DMS153 treated with DMSO at 0.1 percent for 48 hours (cell line): Measurements from ENCODE around the gene COX8A.

Experiments
- DNase-seq: peaks from one replicate; lab custom pipeline; 2025; ENCODE audit not compliant: unreplicated experiment; lab: John Stamatoyannopoulos, UW

COX8A gene

DNA sequence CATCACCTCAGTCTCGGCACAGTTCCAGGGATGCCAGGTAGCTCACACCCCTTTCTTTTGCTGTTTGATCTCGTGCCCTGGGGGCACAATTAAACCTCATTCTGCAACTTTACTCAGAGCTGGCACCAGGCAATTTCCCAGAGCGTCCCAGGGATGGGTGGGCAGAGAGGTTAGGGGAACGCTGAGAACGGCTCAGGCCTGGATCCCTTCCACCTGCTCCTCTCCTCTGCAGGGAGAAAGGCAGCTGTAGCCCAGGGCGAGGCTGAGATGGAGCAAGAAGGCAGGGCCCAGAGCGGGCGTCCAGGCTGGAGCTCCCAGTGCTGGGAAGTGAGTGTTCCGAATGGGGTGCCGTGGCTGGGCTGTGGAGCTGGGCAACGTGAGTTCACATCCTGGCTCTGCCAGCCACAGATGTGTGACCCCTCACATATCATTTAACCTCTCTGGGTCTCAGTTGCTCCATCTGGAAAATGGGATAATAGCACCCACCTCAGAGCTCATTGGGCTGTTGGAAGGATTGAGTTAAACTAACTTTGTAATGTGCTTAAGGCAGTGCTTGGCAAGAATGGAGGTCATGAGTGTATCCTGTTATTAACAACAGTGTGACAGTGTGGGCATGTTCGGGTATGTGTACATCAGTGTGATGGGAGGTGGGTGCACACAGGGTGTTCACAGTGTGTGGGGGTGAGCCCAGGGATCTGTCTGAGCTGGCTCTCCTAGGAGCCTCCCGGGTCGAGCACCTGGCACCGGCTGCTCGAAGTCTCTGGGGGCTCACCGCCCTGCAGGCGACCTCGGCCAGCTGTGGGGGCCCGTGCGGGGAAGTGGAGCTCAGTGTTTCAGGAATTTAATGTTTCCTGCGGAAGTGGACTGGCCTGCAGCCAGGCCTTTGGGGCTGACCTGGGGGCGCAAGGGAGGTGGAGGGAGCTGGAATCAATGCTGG, 27.3 kb downstream of the COX8A start:
- no peak for DNase-seq

DNA sequence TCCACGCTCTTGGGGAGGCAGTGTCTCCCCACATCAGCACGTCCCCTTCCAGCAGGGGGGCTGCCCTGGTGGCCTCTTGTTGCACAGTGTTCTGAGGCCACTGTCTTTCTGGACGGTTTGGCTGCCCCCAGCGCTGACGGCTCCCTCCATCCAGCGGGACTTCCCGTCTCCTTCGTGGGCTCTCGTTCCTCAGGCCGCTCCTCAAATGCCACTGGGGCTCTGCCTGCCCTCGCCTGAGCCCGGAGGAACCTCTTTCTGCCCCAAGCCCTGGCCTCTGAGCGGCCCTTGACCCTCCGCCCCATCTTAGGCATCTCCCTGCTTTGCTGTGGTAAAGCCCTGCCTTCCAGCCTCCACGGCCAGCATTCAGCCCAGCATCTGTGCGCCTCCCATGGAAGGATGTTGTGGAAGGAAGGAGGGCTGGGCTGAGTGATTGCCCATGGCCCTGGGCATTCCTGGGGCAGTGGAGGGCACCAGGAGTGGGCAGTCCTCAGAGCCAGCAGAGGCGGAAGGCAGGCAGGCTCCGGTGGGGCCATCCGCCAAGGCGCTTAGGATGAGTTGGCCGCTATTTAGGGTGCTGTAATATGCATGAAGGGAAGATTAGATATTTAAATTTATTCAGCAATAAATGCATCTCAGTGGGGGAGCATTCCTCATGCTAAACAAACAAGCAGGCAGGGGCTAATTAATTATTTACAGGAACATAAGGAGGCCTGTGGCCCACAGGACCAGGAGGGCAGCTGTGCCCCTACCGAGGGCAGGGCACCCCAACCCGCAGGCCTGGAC, 29.6 kb downstream of the COX8A start:
- DNase-seq, result no peak

DNA sequence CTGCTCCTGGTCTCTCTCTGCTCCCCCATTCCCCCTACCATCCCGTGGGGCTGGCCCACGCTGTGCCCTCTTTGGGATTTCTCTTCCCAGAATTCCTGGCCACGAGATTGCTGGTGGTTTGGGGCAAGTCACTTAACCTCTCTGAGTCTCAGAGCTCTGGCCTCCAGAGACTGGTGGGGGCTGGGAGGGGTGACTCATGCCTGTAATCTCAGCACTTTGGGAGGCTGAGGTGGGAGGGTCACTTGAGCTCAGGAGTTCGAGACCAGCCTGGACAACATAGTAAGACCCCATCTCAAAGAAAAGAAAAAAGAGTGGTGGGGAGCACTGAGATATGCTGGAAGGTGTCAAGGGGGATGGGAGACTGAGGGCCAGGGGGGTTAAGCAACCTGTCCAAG, 30.2 kb downstream of the COX8A start:
- DNase-seq, result no peak

DNA sequence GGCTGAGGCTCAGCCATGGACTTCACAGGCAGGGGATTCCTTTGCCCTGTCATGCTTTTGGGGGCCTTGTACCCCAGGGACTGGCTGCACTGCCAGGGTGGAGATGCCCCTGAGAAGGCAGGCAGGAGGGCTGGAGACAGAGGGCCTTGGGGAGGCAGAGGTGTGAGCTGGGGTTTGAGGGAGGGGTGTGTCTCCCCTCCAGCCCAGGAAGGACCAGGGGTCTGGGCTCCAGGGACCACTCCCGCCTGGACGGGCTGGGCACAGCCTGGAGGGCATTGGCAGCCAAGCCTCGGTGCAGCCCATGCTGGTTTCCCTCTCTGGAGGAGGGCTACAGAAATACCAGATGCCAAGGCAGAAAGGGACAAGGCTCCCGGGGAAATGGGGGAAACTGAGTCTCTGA, 31.3 kb downstream of the COX8A start:
- DNase-seq, result no peak

DNA sequence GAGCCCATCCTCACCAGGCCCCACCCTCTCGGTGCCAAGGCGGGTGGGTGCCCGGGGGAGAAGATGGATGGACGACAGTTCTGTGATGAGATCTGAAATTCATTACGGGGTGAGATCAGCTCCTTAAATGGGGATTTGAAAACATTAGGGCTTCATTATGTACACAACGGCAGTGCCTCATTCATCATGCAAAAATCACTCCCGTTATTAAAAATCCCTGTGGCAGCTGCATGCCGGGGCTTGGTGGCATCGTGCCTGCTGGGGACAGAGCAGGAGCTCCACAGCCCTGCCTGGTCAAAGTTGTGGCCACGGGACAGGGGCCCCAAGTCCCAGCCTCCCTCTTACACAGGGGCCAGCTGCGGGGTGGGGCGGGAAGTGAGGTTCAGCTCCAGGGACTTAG, 32.0 kb downstream of the COX8A start:
- no peak for DNase-seq

DNA sequence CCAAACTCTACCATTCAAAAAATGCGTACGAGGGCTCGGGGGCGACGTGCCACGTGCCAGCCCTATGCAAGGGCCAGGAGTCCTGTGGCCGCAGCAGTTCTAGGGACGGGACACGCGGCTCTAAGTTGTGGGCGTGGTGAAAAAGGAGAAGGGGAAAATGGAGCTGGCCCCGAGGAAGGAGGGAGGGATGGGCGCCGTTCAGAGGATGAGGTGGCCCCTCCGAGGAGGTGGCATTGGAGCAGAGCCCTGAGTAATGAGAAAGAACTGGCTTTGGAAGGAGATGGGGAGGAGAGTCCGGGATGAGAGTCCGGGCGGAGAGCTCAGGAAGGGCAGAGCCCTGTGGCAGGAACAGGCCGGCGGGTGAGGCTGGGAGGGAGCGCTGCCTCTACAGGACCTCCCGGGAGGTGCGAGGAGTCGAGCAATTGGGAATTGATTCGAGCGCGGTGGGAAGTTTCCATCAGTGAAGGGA, 32.8 kb downstream of the COX8A start:
- DNase-seq, result no peak

DNA sequence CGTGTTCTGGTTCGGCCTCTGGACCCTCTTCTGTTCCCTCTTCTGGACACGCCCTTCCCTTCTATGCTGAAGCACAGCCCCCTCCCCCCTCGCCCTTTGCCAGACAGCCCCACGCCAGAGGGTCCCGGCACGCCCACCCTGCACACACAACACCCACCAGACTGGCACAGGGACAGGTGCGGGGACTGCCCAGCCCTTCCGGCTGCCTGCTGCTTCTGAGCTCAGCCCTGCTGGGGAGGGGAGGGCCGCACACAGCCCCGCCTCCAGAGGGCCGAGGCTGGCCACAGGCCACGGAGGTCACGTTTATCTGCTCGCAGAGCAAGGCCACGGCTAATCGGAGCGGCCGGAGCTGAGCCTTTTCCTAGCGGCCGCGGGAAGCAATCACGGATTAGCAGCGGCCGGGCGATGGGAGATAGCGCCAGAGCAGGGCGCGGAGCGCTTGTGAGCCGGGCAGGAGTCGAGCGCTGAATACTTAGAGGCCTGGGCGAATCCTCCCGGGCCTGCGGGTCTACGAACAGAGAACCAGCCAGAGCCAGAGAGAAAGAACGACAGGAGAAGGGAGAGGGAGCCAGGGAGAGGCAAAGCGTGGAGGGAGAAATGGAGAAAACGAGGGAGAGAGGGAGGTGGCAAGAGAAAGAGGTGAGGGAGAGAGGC, 33.3 kb downstream of the COX8A start:
- no peak for DNase-seq

DNA sequence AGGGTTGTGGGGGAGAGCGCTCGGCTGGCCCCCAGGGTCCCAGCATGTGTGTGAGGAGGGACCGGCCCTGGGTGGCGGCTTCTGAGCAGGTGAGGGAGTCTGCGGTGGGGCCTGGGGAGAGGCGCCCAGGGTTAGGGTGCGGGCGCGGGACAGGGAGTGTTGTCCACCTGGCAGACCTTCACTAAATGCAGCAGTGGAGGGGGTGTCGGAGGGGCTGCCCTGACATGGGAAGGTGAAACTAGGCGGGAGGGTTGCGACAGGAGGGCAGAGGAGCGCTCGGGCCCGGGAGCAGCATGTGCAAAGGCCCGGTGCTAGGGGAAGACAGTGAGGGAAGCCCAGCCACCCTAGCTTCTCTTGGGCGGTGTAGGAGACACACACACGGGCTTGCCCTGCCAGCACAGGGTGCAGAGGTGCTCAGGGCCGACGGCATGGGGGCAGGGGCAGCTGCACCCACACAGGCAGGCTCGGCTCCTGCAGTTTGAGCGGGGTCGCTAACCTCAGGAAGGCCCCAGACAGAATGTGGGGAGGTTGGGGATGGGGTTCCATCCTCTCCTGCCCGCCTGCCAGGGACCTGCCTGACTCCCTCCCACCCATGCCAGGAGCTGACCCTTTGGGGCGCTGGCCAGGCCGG, 34.0 kb downstream of the COX8A start:
- DNase-seq, result no peak

DNA sequence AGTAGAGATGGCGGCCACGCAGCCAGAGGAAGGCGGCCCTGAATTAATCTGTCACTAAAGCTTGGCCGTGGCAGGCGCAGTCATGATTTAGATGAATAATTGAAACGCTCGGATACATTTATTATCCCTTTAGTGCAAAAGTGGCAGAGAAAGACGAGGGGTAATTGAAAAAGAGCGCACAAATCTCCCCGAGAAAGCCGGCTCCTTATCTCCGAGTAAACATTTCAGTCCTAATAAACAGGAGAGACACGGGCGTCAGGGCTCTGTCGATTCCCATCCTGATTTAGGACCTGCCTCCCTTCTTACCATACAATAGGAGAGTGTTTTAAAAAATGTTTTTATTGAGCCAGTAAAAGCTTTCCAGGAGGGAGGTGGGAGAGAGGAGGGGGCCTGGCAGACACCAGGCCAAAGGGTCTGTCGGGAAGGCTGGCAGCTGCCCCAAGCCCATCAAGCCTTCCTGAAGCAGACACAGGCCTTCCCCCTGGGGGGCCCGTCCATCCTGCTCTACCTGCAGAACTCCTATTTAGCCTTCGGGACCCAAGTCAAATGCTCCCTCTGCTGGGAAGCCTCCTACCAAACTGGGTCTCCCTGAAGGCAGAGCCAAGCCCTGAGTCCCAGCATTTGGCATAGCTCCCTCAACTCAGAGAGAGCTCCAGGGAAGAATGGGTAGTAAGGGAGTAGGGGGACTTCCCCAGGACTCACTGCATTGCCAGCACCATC, 34.7 kb downstream of the COX8A start:
- DNase-seq, result no peak

DNA sequence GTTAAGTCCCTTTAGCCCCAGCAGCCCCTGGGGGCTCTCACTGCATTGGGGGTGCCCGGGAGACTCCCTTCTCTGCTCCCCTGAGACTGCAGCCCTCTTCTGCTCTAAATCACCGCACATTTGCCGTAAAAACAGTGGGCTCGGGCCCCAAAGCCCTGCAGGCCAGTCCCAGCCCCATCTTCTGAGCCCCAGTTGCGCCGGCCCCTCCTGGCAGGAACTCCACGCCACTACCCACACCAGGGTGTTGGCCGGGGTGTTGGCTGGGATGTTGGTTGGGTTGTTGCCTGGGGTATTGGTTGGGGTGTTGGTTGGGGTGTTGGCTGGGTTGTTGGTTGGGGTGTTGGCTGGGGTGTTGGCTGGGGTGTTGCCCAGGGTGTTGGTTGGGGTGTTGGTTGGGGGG, 35.3 kb downstream of the COX8A start:
- no peak for DNase-seq

DNA sequence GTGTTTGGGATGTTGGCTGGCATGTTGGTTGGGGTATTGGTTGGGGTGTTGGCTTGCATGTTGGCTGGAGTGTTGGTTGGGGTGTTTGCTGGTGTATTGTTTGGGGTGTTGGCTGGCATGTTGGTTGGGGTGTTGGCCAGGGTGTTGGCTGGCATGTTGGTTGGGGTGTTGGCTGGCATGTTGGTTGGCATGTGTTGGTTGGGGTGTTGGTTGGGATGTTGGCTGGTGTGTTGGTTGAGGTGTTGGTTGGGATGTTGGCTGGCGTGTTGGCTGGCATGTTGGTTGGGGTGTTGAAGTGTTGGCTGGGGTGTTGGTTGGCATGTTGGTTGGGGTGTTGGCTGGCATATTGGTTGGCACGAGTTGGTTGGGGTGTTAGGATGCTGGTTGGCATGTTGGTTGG, 36.4 kb downstream of the COX8A start:
- DNase-seq, result no peak

DNA sequence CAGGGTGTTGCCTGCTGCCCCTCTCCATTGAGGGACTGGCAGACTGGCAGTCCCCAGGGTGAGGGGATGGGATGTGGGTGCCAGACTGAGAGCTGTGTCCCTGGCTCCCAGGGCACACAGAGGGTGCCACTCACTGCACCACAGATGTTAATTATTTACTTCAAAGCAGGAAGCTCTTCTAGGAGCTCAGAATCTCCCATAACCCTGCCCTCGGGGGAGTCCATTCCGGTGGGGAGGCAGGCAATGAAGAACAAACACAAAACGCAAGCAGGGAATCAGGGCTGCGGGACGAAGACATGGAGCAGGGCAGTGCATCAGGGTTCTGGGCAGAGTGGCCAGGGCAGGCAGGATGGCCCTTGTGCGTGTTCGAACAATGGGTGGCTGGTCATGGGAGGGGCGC, 37.0 kb downstream of the COX8A start:
- DNase-seq, result no peak

DNA sequence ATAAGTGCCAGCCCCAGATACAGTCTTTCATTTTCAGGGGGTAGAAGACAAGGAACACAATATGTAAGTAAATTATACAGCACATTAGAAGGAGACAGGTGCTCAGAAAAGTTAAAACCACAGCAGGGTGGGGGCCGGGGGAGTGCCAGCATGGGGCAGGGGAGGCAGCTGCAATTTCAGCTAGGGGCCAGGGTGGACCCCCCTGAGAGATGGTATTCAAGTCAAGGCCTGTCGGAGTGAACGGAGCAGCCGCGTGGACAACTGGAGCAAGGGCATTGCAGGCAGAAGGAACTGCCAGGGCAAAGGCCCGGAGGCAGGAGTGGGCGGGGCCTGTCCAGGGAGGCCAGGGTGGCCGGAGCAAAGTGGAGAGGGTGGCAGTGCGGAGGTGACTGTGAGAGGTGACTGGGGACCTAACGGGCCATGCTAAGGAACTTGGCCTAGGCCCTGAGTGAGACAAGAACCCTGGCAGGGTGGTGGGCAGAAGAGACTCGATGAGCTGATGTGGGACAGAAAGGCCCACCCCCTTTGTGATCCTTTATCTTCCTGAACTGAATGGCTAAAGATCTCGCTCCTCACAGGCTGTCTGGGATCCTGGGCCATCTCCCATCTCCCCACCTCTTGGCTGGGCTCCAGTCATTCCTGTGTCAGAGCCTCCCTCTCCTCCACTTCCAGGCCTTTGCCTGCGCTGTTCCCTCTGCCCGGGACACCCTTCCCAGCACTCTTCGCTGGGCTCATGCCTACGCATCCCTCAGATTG, 38.9 kb downstream of the COX8A start:
- no peak for DNase-seq

DNA sequence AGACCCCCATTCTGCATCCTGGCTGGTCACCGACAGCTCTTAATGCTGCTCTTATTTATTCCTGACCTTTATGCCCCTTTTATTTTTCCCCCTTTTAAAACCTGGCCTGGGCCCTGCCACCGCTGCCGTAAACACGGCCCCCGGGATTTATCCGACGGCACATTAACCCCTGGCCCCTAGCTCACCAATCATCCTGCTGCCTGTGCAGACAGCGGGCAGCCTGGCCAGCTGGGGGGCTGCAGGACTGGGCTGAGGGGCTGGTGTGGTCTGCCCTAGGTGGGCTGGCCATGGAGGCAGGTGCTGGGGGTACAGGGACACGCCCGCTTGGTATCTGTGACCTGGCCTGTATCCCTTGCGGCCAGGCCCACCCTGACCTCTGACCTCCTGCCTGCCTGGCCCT, 39.9 kb downstream of the COX8A start:
- no peak for DNase-seq

DNA sequence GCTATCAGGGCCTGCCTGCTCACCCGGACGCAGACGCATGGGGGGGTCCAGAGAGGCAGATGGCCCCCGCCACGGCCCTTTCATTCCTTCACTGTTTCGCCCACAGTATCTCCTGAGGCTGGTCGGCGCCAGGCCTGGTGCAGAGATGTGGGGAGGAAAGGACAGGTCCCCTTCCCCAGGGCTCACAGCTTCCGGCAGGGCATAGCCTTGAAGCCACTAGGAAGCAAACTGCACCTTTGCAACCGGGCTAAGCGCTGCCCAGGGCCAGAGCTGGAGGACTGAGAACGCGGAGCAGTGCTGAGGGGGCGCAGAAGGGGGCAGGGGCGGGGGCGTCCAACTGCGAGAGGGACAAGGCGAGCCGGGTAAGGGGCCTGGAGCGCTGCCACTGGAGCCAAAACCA, 41.1 kb downstream of the COX8A start:
- DNase-seq, result no peak

DNA sequence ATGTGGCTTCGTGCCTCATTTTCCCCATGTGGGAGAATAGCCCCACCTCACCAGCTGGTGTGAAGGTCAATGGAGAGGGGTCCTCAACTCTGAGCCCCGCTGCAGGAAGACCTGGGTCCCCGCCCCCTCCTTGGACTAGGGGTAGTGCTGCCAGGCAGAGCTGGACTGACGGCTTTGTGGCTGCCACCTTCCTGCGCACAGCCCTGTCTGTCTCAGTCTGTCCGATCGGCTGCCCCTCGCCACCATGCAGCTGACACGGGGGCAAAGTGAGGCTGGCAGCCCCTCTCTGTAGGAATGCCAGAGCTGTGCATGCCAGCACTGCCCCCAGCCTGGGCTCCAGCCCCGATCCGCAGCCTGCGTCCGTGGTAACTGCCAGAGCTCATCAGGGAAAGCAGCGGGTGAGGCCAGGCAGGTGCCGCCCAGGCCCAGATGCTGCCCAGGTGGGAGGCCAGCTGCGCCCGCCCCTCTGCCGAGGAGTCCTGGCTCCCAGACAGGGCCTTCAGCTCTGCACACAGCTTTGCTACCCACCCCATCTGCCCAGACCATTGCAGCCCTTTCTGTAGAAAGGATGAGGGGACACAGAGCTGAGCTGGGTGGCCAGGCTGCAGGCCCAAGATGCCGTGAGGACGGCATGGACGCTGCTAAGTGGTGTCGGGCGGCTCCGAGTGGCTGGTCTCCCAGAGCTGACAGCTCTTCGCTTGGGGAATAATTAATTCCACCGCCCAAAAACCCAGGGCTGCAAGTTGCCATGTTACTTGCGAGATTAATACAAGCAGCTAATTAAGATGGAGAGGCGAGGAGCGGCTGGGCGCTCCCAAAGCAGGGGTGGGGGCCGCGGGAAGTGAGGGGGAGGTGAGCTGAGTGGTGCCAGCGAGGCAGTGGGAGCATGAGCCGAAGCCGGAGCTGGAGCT, 41.8 kb downstream of the COX8A start:
- no peak for DNase-seq

DNA sequence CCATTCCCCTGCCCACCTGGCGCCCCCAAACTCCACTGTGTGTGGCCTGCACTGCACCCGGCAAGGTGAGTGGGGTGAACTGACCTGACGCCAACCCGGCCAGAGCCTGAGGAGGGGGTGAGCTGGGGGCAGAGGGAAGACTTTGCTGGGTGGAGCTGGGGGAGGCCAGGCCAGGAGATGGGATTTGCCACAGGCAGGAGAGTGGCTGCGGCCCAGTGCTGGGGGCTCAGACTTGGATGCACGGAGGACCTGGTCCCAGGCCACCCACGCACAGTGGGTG, 43.5 kb downstream of the COX8A start:
- no peak for DNase-seq

DNA sequence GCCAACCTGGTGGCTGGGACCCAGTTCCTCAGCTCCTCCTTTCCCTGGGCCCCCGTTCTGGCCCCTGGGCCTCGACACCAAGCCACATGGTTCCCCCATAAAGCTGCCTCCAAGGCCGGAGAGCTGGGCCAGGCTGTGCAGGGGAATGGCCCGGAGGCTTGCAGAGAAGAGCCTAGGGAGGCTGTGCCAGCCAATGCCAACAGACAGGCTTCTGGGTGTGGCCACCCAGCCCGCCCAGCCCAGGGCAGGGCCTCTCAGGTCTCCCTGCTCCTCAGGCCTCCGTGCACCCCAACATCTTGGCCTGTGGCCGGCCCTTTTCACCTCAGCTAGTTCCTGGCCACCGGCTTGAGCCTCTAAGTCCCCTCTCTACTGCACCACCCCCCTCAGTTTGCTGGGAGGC, 43.9 kb downstream of the COX8A start:
- DNase-seq, result no peak
